Calu3 (cell line): Measurements from ENCODE around the gene TRAF3IP3. TPM values are rescaled to one million over a fixed set of nuclear protein-coding genes. Genes with fewer than 3 reads are reported as not detected.

Experiments
- BruUV-seq: library from RNA; stranded (reverse); fragments of 400-500 nt; replicated peaks from 2 replicates; lab custom pipeline; 2021; lab: Mats Ljungman, UMichigan
- CTCF ChIA-PET: fragments of 300-600 bp; sonication (Branson Sonifier 250); formaldehyde crosslinking; loops from one replicate; lab custom pipeline; 2022; ENCODE audit warnings: antibody characterized with exemption; lab: Charles Lee
- DNase-seq: peaks from one replicate; pipeline ENCODE4 v3.0.0; 2022
- H3K27ac Mint-ChIP-seq: one replicate; pipeline ENCODE4 v1.8.0; 2022; ENCODE audit warnings: mixed read lengths; ENCODE audit not compliant: unreplicated experiment
- H3K27me3 Mint-ChIP-seq: one replicate; pipeline ENCODE4 v1.8.0; 2022; ENCODE audit warnings: mixed read lengths; ENCODE audit not compliant: unreplicated experiment
- H3K36me3 Mint-ChIP-seq: one replicate; pipeline ENCODE4 v1.8.0; 2022; ENCODE audit warnings: mild to moderate bottlenecking, moderate library complexity, mixed read lengths; ENCODE audit not compliant: insufficient read depth, unreplicated experiment
- H3K4me1 Mint-ChIP-seq: one replicate; pipeline ENCODE4 v1.8.0; 2022; ENCODE audit warnings: mild to moderate bottlenecking, low read depth, mixed read lengths; ENCODE audit not compliant: unreplicated experiment
- H3K4me3 Mint-ChIP-seq: one replicate; pipeline ENCODE4 v1.8.0; 2022; ENCODE audit warnings: mild to moderate bottlenecking, low read depth, moderate library complexity, mixed read lengths; ENCODE audit not compliant: unreplicated experiment
- H3K9me3 Mint-ChIP-seq: one replicate; pipeline ENCODE4 v1.8.0; 2022; ENCODE audit warnings: low read depth, mixed read lengths; ENCODE audit not compliant: unreplicated experiment
- CTCF ChIP-seq: fragments of 200-600 bp; IDR thresholded peaks from one replicate; pipeline ENCODE4 v1.8.0; 2022; ENCODE audit warnings: antibody characterized with exemption; ENCODE audit not compliant: unreplicated experiment
- intact Hi-C: fragments of 100-400 bp; cut with micrococcal nuclease; formaldehyde crosslinking; loops from one replicate; pipeline ENCODE4 v1.10.0; 2022; ENCODE audit not compliant: unreplicated experiment
- total RNA-seq: library from RNA; stranded (reverse); gene quantifications from 2 replicates; pipeline ENCODE4 v1.2.3, GENCODE V29; 2022

Gene TRAF3IP3
- total RNA-seq, 1 experiment from 2014 or later, result not detected

DNA sequence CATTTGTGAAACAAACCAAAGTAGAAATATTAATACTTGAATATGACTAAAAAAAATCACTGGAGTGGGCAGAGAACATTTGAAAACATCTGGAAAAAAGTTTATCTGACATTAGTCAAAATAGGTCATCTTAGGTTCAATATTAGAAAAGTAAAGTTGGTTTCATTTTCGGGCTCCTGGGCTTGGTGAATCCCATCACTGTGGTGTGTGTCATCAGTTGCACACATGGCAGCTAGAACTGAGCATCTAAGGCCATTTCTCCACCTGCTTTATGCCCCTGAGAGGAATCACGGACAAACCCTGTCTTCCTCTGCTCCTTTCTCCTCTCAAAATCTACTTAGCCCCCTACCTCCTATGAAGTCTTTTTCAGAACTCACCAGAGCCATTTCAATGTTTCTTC lies 45.8 kb upstream of the TRAF3IP3 start:
- no peaks in the 10 kb centered on the region for H3K27me3 Mint-ChIP-seq
- no peak for TF ChIP-seq CTCF
- BruUV-seq, result no TSS peak
- CTCF ChIA-PET, result no interaction called here
- no peak overlapping the region for H3K27ac Mint-ChIP-seq
- H3K36me3 Mint-ChIP-seq, result no peaks in the 10 kb centered on the region
- DNase-seq, result no peak
- intact Hi-C loops, result loop anchor here (5.0 kb wide), 1 partner anchor 37 kb away; no protein-coding TSS in a partner anchor
- H3K4me3 Mint-ChIP-seq, result no peak overlapping the region
- peaks cover 39% of the 10 kb centered on the region for H3K4me1 Mint-ChIP-seq
- H3K9me3 Mint-ChIP-seq, result no peaks in the 10 kb centered on the region

GRCh38 chr1:209710847-209711246 lies 45.0 kb upstream of the TRAF3IP3 start:
- no peak overlapping the region for H3K4me3 Mint-ChIP-seq

DNA sequence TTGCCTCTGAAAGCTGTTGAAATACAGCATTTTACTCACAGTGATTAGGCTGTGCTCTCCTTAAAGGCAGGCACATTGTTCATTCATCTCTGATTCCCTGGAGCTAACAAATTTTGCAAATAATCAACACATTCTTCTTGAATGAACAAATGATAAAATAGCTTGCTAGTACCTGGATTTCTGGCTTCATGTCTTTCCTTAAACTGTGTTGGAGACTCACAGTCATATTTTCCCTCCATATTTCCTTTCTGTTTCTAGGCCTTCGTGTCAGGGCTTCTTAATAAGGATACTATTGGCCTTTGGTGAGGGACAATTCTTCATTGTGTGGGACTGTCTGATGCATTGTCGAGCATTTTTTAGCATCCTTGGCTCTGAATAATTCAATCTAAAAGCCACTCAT lies 41.5 kb upstream of the TRAF3IP3 start:
- CTCF ChIA-PET, result no interaction called here
- BruUV-seq, result no TSS peak
- no peak overlapping the region for H3K4me3 Mint-ChIP-seq
- H3K27me3 Mint-ChIP-seq, result no peaks in the 10 kb centered on the region
- H3K9me3 Mint-ChIP-seq, result peaks cover 3% of the 10 kb centered on the region
- intact Hi-C loops, result loop anchor here (5.0 kb wide), 1 partner anchor 33 kb away; no protein-coding TSS in a partner anchor
- H3K27ac Mint-ChIP-seq, result no peak overlapping the region
- H3K36me3 Mint-ChIP-seq, result no peaks in the 10 kb centered on the region
- peaks cover 28% of the 10 kb centered on the region for H3K4me1 Mint-ChIP-seq
- TF ChIP-seq CTCF, result no peak
- no peak for DNase-seq

More at GRCh38 chr1:209710847-209711246, 45.0 kb upstream of the TRAF3IP3 start:
- BruUV-seq, result no TSS peak
- CTCF ChIA-PET, result no interaction called here
- Mint-ChIP-seq H3K9me3 (no peaks in the 10 kb centered on the region), H3K36me3 (no peaks in the 10 kb centered on the region), H3K27ac (no peak overlapping the region), H3K27me3 (no peaks in the 10 kb centered on the region), H3K4me1 (peaks cover 47% of the 10 kb centered on the region)
- TF ChIP-seq CTCF, result no peak
- no peak for DNase-seq
- intact Hi-C loops, result loop anchor here (5.0 kb wide), 1 partner anchor 36 kb away; no protein-coding TSS in a partner anchor

GRCh38 chr1:209715314-209715713 lies 40.5 kb upstream of the TRAF3IP3 start:
- intact Hi-C loops, result no loop called here
- Mint-ChIP-seq H3K36me3 (no peaks in the 10 kb centered on the region), H3K27ac (no peak overlapping the region), H3K4me1 (peaks cover 28% of the 10 kb centered on the region), H3K9me3 (peaks cover 4% of the 10 kb centered on the region), H3K27me3 (peaks cover 2% of the 10 kb centered on the region), H3K4me3 (no peak overlapping the region)
- DNase-seq, result no peak
- no peak for TF ChIP-seq CTCF
- no TSS peak for BruUV-seq
- CTCF ChIA-PET, result no interaction called here
